K562 (cell line): ENCODE data around the gene CLDN5. TPM values are rescaled to one million over a fixed set of nuclear protein-coding genes. Genes with fewer than 3 reads are reported as not detected.

Experiments used
- FOXM1 ChIP-seq, 2 experiments: fragments of 450-650 bp in 1 of 2; sonication (generic) in 1 of 2; formaldehyde crosslinking in 1 of 2; IDR thresholded peaks; 2 replicates each; pipeline versions ENCODE4 v1.6.1 to v1.9.0; 2017 to 2022; ENCODE audit warnings: low read depth in 2 of 2, mild to moderate bottlenecking in 2 of 2, missing genetic modification reagents in 1 of 2, moderate library complexity in 1 of 2
- FOXP1 ChIP-seq: sonication (generic); formaldehyde crosslinking; IDR thresholded peaks from 2 replicates; pipeline ENCODE4 v1.8.0; 2022; ENCODE audit warnings: mild to moderate bottlenecking, missing genetic modification reagents
- POLR2AphosphoS5 ChIP-seq: IDR thresholded peaks from 2 replicates; pipeline ENCODE4 v1.6.1; 2011; ENCODE audit warnings: mild to moderate bottlenecking, low read depth, low read length, moderate library complexity; ENCODE audit not compliant: control insufficient read depth, insufficient read depth
- SRF ChIP-seq, 2 experiments: fragments of 250-450, 450-650 bp in 1 of 2; sonication (Bioruptor Pico) in 1 of 2; sonication (generic) in 1 of 2; formaldehyde crosslinking; IDR thresholded peaks; 2 replicates each; pipeline versions ENCODE4 v1.5.0 to v1.5.1; 2020 to 2022; ENCODE audit warnings: mild to moderate bottlenecking in 1 of 2, missing genetic modification reagents in 1 of 2
- STAG1 ChIP-seq: sonication (generic); formaldehyde crosslinking; IDR thresholded peaks from 2 replicates; pipeline ENCODE4 v1.5.0; 2020; ENCODE audit warnings: missing genetic modification reagents, borderline replicate concordance
- polyA plus RNA-seq, 8 experiments: library from polyadenylated mRNA; depleted of rRNA in 4 of 8; stranded (reverse) in 5 of 8; unstranded in 3 of 8; fragments of >200 nt; fragmentation: Nextera tagmentation in 2 of 8; fragmentation: Illumina TruSeq in 1 of 8; extraction: Ambion mirVana in 2 of 8; extraction: Trizol in 1 of 8; gene quantifications; 2 replicates each; pipeline versions ENCODE4 v1.2.1 to v1.2.3, GENCODE V29; 2011 to 2014; ENCODE audit warnings: inconsistent platforms in 1 of 8, missing spikeins in 1 of 8
- total RNA-seq, 7 experiments: library from RNA; depleted of rRNA in 6 of 7; stranded (reverse); fragments of >200 nt in 6 of 7; fragmentation: Illumina TruSeq in 2 of 7; extraction: Trizol in 2 of 7; gene quantifications; 2 replicates each; pipeline versions ENCODE4 v1.2.1 to v1.2.3, GENCODE V29; 2011 to 2021; ENCODE audit warnings: low replicate concordance in 1 of 7
- TF ChIP-seq, protein P1 (sequence below), 2 experiments: fragments of 450-650 bp in 1 of 2; sonication (generic) in 1 of 2; formaldehyde crosslinking in 1 of 2; IDR thresholded peaks; 2 replicates each; pipeline versions ENCODE4 v1.7.1 to v1.9.0; 2016 to 2022; ENCODE audit warnings: inconsistent platforms in 1 of 2, mild to moderate bottlenecking in 1 of 2, missing genetic modification reagents in 1 of 2
- TF ChIP-seq, protein P2 (sequence below): conservative IDR thresholded peaks from 2 replicates; pipeline ENCODE4 v1.6.1; 2011; ENCODE audit warnings: low read depth, mild to moderate bottlenecking, low read length; ENCODE audit not compliant: control insufficient read depth

The CLDN5 gene
- total and polyA plus RNA-seq, 9 of the 15 experiments (the other 6 are each of a cell fraction or from before 2014, with no cell fraction given), result 0.20 TPM; not detected in 8

DNA sequence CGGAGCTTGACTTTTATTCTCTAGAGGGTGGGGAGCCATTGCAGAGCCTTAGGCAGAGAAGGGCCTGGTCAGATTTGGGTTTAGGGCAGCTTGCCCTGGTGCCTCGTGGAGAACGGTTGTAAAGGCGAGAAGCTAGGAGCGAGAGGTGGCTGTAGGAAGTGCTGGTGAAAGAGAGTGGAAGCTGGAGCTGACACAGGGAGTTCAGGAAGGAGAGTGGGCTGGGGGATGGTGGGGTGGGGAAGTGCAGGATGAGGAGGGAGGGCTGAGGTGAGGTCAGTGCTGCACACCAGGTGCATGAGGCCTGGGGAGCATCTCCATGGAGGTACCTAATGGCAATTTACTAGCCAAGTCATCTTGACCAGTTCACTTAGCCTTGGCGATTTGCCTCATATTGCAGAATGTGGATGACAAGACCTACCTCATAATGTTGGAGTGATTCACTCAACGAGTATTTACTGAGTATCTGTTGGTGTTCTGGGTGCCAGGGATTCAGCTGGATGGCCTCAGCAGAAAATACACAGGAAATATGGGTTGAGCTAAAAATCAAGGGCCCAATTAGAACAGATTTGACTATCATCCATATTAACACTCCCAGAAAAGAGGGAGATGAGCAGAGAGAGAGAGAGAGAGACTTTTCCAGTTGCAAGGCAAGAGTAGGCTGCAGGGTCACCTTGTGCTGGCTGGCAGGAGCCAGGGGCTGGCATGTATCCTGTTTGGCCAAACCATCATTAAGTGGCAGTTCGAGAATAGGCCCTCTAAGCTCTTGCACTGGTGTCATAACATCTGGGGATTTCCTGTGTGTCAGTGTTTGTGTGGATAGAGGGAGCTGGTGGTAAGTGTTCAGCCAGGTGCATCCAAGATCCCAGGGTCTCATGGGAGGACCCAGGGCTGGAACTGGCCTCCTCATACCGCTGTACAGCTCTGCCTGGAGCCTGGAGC, 44.4 kb upstream of the CLDN5 start (continued):
- TF ChIP-seq, protein P1, sequence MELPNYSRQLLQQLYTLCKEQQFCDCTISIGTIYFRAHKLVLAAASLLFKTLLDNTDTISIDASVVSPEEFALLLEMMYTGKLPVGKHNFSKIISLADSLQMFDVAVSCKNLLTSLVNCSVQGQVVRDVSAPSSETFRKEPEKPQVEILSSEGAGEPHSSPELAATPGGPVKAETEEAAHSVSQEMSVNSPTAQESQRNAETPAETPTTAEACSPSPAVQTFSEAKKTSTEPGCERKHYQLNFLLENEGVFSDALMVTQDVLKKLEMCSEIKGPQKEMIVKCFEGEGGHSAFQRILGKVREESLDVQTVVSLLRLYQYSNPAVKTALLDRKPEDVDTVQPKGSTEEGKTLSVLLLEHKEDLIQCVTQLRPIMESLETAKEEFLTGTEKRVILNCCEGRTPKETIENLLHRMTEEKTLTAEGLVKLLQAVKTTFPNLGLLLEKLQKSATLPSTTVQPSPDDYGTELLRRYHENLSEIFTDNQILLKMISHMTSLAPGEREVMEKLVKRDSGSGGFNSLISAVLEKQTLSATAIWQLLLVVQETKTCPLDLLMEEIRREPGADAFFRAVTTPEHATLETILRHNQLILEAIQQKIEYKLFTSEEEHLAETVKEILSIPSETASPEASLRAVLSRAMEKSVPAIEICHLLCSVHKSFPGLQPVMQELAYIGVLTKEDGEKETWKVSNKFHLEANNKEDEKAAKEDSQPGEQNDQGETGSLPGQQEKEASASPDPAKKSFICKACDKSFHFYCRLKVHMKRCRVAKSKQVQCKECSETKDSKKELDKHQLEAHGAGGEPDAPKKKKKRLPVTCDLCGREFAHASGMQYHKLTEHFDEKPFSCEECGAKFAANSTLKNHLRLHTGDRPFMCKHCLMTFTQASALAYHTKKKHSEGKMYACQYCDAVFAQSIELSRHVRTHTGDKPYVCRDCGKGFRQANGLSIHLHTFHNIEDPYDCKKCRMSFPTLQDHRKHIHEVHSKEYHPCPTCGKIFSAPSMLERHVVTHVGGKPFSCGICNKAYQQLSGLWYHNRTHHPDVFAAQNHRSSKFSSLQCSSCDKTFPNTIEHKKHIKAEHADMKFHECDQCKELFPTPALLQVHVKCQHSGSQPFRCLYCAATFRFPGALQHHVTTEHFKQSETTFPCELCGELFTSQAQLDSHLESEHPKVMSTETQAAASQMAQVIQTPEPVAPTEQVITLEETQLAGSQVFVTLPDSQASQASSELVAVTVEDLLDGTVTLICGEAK (IDR thresholded peaks at IDR 0.05), result no peak
- TF ChIP-seq, protein P1 (CRISPR knock-in tag; IDR thresholded peaks at IDR 0.05), result 0 out of 2 replicates have a peak, but pooled peaks have one; percentile 34
- peak; percentile 34; the same call in 1 of the 2 replicates for TF ChIP-seq STAG1 (CRISPR knock-in tag)
- no peak for TF ChIP-seq POLR2AphosphoS5
- TF ChIP-seq, protein P2, sequence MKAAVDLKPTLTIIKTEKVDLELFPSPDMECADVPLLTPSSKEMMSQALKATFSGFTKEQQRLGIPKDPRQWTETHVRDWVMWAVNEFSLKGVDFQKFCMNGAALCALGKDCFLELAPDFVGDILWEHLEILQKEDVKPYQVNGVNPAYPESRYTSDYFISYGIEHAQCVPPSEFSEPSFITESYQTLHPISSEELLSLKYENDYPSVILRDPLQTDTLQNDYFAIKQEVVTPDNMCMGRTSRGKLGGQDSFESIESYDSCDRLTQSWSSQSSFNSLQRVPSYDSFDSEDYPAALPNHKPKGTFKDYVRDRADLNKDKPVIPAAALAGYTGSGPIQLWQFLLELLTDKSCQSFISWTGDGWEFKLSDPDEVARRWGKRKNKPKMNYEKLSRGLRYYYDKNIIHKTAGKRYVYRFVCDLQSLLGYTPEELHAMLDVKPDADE, result 0 out of 2 replicates have a peak, but pooled peaks have one; percentile 28
- no peak for TF ChIP-seq FOXM1 (IDR thresholded peaks at IDR 0.05; ENCODE audit: low read depth)
- no peak for TF ChIP-seq FOXM1 (CRISPR knock-in tag; IDR thresholded peaks at IDR 0.05; ENCODE audit: low read depth)
- TF ChIP-seq SRF (CRISPR knock-in tag; IDR thresholded peaks at IDR 0.05), result 0 out of 4 replicates have a peak, but pooled peaks of 1 of the 2 experiments have one; percentile 3
- 0 out of 2 replicates have a peak, but pooled peaks have one; percentile 23 for TF ChIP-seq FOXP1 (CRISPR knock-in tag)
